GM12878 (cell line): Measurements from ENCODE around the gene ASAP2. TPM values are rescaled to one million over a fixed set of nuclear protein-coding genes. Genes with fewer than 3 reads are reported as not detected.

Experiments used
- ATAC-seq: fragments of 200-7000 bp; cut with Tn5 transposase; 3 replicates; pipeline ENCODE4 v1.9.1; 2020; ENCODE audit warnings: mild to moderate bottlenecking, moderate library complexity
- BruUV-seq: library from RNA; stranded (reverse); fragments of 400-500 nt; replicated peaks from 2 replicates; lab custom pipeline; 2021; lab: Mats Ljungman, UMichigan
- CTCF ChIA-PET: fragments of 300-600 bp; sonication (Branson Sonifier 250); formaldehyde crosslinking; extraction: SDS; loops from one replicate; lab custom pipeline; 2021; ENCODE audit warnings: inconsistent platforms; lab: Yijun Ruan, JAX
- POLR2A ChIA-PET: fragments of 350-600 bp; formaldehyde crosslinking; extraction: SDS; loops from one replicate; lab custom pipeline; 2021; ENCODE audit warnings: inconsistent platforms; lab: Charles Lee
- RAD21 ChIA-PET: fragments of 300-600 bp; sonication (Branson Sonifier 250); formaldehyde crosslinking; loops from one replicate; lab custom pipeline; 2023; ENCODE audit warnings: antibody characterized with exemption; ENCODE audit not compliant: unreplicated experiment; lab: Charles Lee
- SMC1A ChIA-PET: fragments of 300-600 bp; sonication (Branson Sonifier 250); formaldehyde crosslinking; loops from one replicate; lab custom pipeline; 2023; ENCODE audit not compliant: unreplicated experiment, uncharacterized antibody; lab: Charles Lee
- DNase-seq: peaks from one replicate; pipeline ENCODE4 v3.0.0-alpha.2; 2011; ENCODE audit warnings: low read depth, low spot score
- FAIRE-seq: peaks from 3 replicates; lab custom pipeline; 2011; peaks lifted over from hg19 to GRCh38; lab: Jason Lieb, UNC
- H2AFZ ChIP-seq: 2 replicates; pipeline ENCODE4 v1.6.0; 2011; ENCODE audit warnings: low read depth, low read length, control low read depth; ENCODE audit not compliant: control insufficient read depth
- H3K27ac ChIP-seq: 2 replicates; pipeline ENCODE4 v1.5.1; 2011; ENCODE audit warnings: control low read depth; ENCODE audit not compliant: control insufficient read depth, insufficient read depth
- H3K27me3 ChIP-seq, 2 experiments: replicated peaks in 1 of 2; 2 replicates each; pipeline versions ENCODE4 v1.6.0 to v1.6.1; 2011; ENCODE audit warnings: low read length in 1 of 2; ENCODE audit not compliant: control insufficient read depth in 2 of 2, insufficient read depth in 2 of 2
- H3K36me3 ChIP-seq, 2 experiments: 2 replicates each; pipeline ENCODE4 v1.5.1; 2011; ENCODE audit warnings: low read length in 1 of 2; ENCODE audit not compliant: control insufficient read depth in 2 of 2, insufficient read depth in 2 of 2
- H3K4me1 ChIP-seq: 2 replicates; pipeline ENCODE4 v1.6.1; 2011; ENCODE audit warnings: mild to moderate bottlenecking, low read length, moderate library complexity, mixed read lengths; ENCODE audit not compliant: control insufficient read depth, insufficient read depth
- H3K4me2 ChIP-seq: 2 replicates; pipeline ENCODE4 v1.6.0; 2011; ENCODE audit warnings: control low read depth; ENCODE audit not compliant: control insufficient read depth, insufficient read depth
- H3K4me3 ChIP-seq: fragments of 200-600 bp; sonication (generic); 2 replicates; pipeline ENCODE4 v1.5.1; 2016
- H3K79me2 ChIP-seq: 2 replicates; pipeline ENCODE4 v1.6.0; 2011; ENCODE audit warnings: low read length; ENCODE audit not compliant: control insufficient read depth, insufficient read depth
- H3K9ac ChIP-seq: 2 replicates; pipeline ENCODE4 v1.8.0; 2011; ENCODE audit warnings: low read length, control low read depth, mixed read lengths; ENCODE audit not compliant: control insufficient read depth, insufficient read depth
- H3K9me3 ChIP-seq: replicated peaks from 3 replicates; pipeline ENCODE4 v1.5.1; 2011; ENCODE audit warnings: mild to moderate bottlenecking, low read length; ENCODE audit not compliant: control insufficient read depth, insufficient read depth
- H4K20me1 ChIP-seq: 2 replicates; pipeline ENCODE4 v1.6.0; 2011; ENCODE audit not compliant: control insufficient read depth, insufficient read depth
- ASH2L ChIP-seq: fragments of 300-600, 200-600 bp; sonication (generic); IDR thresholded peaks from 2 replicates; pipeline ENCODE4 v1.6.1; 2017; ENCODE audit warnings: low read depth, mild to moderate bottlenecking, borderline replicate concordance
- BMI1 ChIP-seq: fragments of 450-650 bp; IDR thresholded peaks from 2 replicates; pipeline ENCODE4 v1.6.1; 2016; ENCODE audit warnings: mild to moderate bottlenecking, moderate library complexity, borderline replicate concordance
- CBX3 ChIP-seq: fragments of 200-600 bp; sonication (generic); IDR thresholded peaks from 2 replicates; pipeline ENCODE4 v1.6.1; 2016; ENCODE audit warnings: low read depth, borderline replicate concordance
- CBX5 ChIP-seq: sonication (generic); IDR thresholded peaks from 2 replicates; pipeline ENCODE4 v1.6.1; 2016; ENCODE audit warnings: low read depth, moderate library complexity, mild to moderate bottlenecking, inconsistent platforms
- CHD1 ChIP-seq: IDR thresholded peaks from 2 replicates; pipeline ENCODE4 v1.6.1; 2012; ENCODE audit warnings: low read depth, low read length, improper control_type of control experiment
- E2F4 ChIP-seq: IDR thresholded peaks from 2 replicates; pipeline ENCODE4 v1.6.1; 2012; ENCODE audit warnings: low read depth, low read length, improper control_type of control experiment
- ETV6 ChIP-seq, 2 experiments: fragments of 450-650 bp in 1 of 2; IDR thresholded peaks in 1 of 2; conservative IDR thresholded peaks in 1 of 2; 2 replicates each; pipeline ENCODE4 v1.6.1; 2014; ENCODE audit warnings: antibody characterized with exemption in 1 of 2, borderline replicate concordance in 1 of 2, low read depth in 1 of 2, mild to moderate bottlenecking in 1 of 2, moderate library complexity in 1 of 2
- HCFC1 ChIP-seq: fragments of 150-350 bp; IDR thresholded peaks from 2 replicates; pipeline ENCODE4 v1.6.1; 2014; ENCODE audit warnings: low read length
- MEF2A ChIP-seq: IDR thresholded peaks from 2 replicates; pipeline ENCODE4 v1.6.1; 2011; ENCODE audit warnings: low read depth, mild to moderate bottlenecking, low read length, moderate library complexity; ENCODE audit not compliant: insufficient read depth
- NFIC ChIP-seq: IDR thresholded peaks from 2 replicates; pipeline ENCODE4 v1.6.1; 2012; ENCODE audit warnings: low read depth, mild to moderate bottlenecking, inconsistent platforms, low read length, moderate library complexity
- PAX8 ChIP-seq: fragments of 450-650 bp; IDR thresholded peaks from 2 replicates; pipeline ENCODE4 v1.6.1; 2017; ENCODE audit warnings: mild to moderate bottlenecking, moderate library complexity
- POLR2A ChIP-seq: IDR thresholded peaks from 2 replicates; pipeline ENCODE4 v1.6.1; 2011; ENCODE audit warnings: low read depth, mild to moderate bottlenecking, low read length
- RFX5 ChIP-seq: IDR thresholded peaks from 2 replicates; pipeline ENCODE4 v1.6.1; 2011; ENCODE audit warnings: low read depth, low read length, improper control_type of control experiment
- WGBS: methylation state at CpG from one replicate; pipeline ENCODE4 v1.1.6; 2016; ENCODE audit warnings: low lambda C conversion rate; ENCODE audit not compliant: insufficient replicate concordance, insufficient coverage; ENCODE audit errors: missing lambda C conversion rate; 5-methylcytosine and 5-hydroxymethylcytosine counted together
- in situ Hi-C: fragments of 300-500 bp; cut with MboI; formaldehyde crosslinking; loops from 9 replicates; pipeline ENCODE4 v1.14.3; 2018; ENCODE audit warnings: mixed read lengths
- intact Hi-C: fragments of 100-400 bp; cut with micrococcal nuclease; formaldehyde crosslinking; loops from one replicate; pipeline ENCODE4 v1.14.2; 2022; ENCODE audit not compliant: unreplicated experiment
- polyA plus RNA-seq, 11 experiments: library from polyadenylated mRNA; depleted of rRNA in 4 of 11; unstranded in 6 of 11; stranded (reverse) in 5 of 11; fragments of >200 nt; fragmentation: Nextera tagmentation in 4 of 11; fragmentation: Illumina TruSeq in 1 of 11; extraction: Ambion mirVana in 4 of 11; extraction: Trizol in 1 of 11; gene quantifications; 1 replicate in 1 of 11; 2 replicates in 10 of 11; pipeline versions ENCODE4 v1.2.1 to v1.2.3, GENCODE V29; 2011 to 2016; ENCODE audit warnings: inconsistent platforms in 2 of 11, missing spikeins in 2 of 11, low read depth in 1 of 11
- total RNA-seq, 4 experiments: library from RNA; depleted of rRNA in 3 of 4; stranded (reverse); fragments of >200 nt in 3 of 4; fragmentation: Illumina TruSeq in 1 of 4; extraction: Trizol in 1 of 4; gene quantifications; 2 replicates each; pipeline versions ENCODE4 v1.2.1 to v1.2.3, GENCODE V29; 2013 to 2021

The ASAP2 gene
- total and polyA plus RNA-seq, 10 of the 15 experiments (the other 5 are each of a cell fraction or from before 2014, with no cell fraction given) = 0.05 to 0.27 (median 0.07) TPM; not detected in 4

- TF ChIP-seq CBX5 (no peak), BMI1 (no peak), POLR2A (no peak), RFX5 (no peak)
Measured at GRCh38 chr2:9248363-9248762, 41.8 kb downstream of the ASAP2 start (continued).

- no peaks in the 10 kb centered on the region for H3K36me3 ChIP-seq
- H3K27me3 ChIP-seq = no peaks in the 10 kb centered on the region; a peak in 1 of 4 replicates
- H3K9me3 ChIP-seq = no peaks in the 10 kb centered on the region
- DNase-seq = no peak
- no TSS peak for BruUV-seq
- TF ChIP-seq NFIC = no peak
- no peak for TF ChIP-seq HCFC1
- TF ChIP-seq E2F4 = no peak
- no peak for TF ChIP-seq PAX8
- TF ChIP-seq MEF2A = no peak
- TF ChIP-seq ASH2L = no peak
- TF ChIP-seq CBX3 = no peak
- TF ChIP-seq CHD1 = no peak
- TF ChIP-seq ETV6 (conservative IDR thresholded peaks at IDR 0.05 in 1 of 2, IDR thresholded peaks at IDR 0.05 in 1 of 2; ENCODE audit: borderline replicate concordance in 1 of 2, low read depth in 1 of 2) = no peak
- no peaks in the 10 kb centered on the region for H3K79me2 ChIP-seq
- no peaks in the 10 kb centered on the region for H3K4me1 ChIP-seq
- intact Hi-C loops = no loop called here
- H2AFZ ChIP-seq = no peak overlapping the region
- ChIA-PET SMC1A (no interaction called here), CTCF (no interaction called here), POLR2A (no interaction called here), RAD21 (no interaction called here)
- ATAC-seq = no peak
- in situ Hi-C loops = no loop called here
- FAIRE-seq = no peak
- no peaks in the 10 kb centered on the region for H4K20me1 ChIP-seq
- no peak overlapping the region for H3K27ac ChIP-seq
- no peak overlapping the region for H3K9ac ChIP-seq
- 6% methylated on average over 10 of the region's 10 CpGs for WGBS
- no peak overlapping the region for H3K4me2 ChIP-seq
- H3K4me3 ChIP-seq = no peak overlapping the region
Measured at GRCh38 chr2:9249020-9249800, 42.6 kb downstream of the ASAP2 start.
